Heart left ventricle (tissue), 13 donors: ENCODE data around the gene ORC1.

Experiments used
- CTCF ChIP-seq, 12 donors: fragments of 200-600 bp; sonication (generic) in 4 of 12; IDR thresholded peaks; one replicate each; pipeline versions ENCODE4 v1.5.0 to v1.8.0; 2018 to 2022; ENCODE audit warnings: antibody characterized with exemption in 12 of 12, mild to moderate bottlenecking in 5 of 12
- POLR2A ChIP-seq, 2 donors: fragments of 450-650 bp; IDR thresholded peaks; one replicate each; pipeline ENCODE4 v1.6.1; 2017; ENCODE audit warnings: antibody characterized with exemption in 2 of 2, mild to moderate bottlenecking in 2 of 2, moderate library complexity in 2 of 2
- donor health status: ischemic (EF 13 %, LVEDD 7.1; RV severe dilation, severe dysfunction).
- donor health status: DM: no; HTN: yes; CAD: no.
- donor health status: DM: no; HTN: no; CAD: no.
- donor health status: ischemic (EF 25% LVEDD 6.9; RV normal size, moderate dysfunction).
- donor health status: ischemic (EF 25% LVEDD 5.7; RV mildly dilated, moderate dysfunction).
- donor health status: ischemic (EF 35%, LVEDD 5.7; RV mildly dilated, moderate dysfunction).
- donor health status: nonischemic (EF 11% LVEDD 7.7; RV severe dilation, severe dysfunction).
- donor health status: DM: yes; HTN: yes; CAD: no.
- donor health status: PGD.
- donor health status: ischemic (EF 29% LVEDD 5.4; RV normal size, mild dysfunction).
- donor health status: nonischemic (EF 23%, LVEDD 6.1; RV moderate dilation, normal function).

- TF ChIP-seq CTCF (IDR thresholded peaks at IDR 0.05): no peak
- TF ChIP-seq POLR2A (IDR thresholded peaks at IDR 0.05): no peak
These were observed 71.8 kb downstream of the ORC1 start for GRCh38 chr1:52332411-52332810.
